DND-41 (cell line): ENCODE measurements around the gene EPB41L4B.

Experiments used
- ATAC-seq: fragments of 200-7000 bp; cut with Tn5 transposase; 3 replicates; pipeline ENCODE4 v1.9.1; 2021; ENCODE audit warnings: low read depth; ENCODE audit not compliant: insufficient read depth
- DNase-seq: peaks from one replicate; pipeline ENCODE4 v3.0.0-alpha.2; 2020
- H2AFZ ChIP-seq: 2 replicates; pipeline ENCODE4 v1.6.0; 2012; ENCODE audit warnings: low read depth, low read length
- H3K27ac ChIP-seq: 2 replicates; pipeline ENCODE4 v1.5.1; 2012; ENCODE audit warnings: low read length, inconsistent platforms
- H3K27me3 ChIP-seq: fragments of 200-600 bp; sonication (generic); 2 replicates; pipeline ENCODE4 v1.6.0; 2012; ENCODE audit warnings: low read length, mild to moderate bottlenecking, inconsistent platforms; ENCODE audit not compliant: insufficient read depth, poor library complexity
- H3K36me3 ChIP-seq: 2 replicates; pipeline ENCODE4 v1.5.1; 2012; ENCODE audit warnings: low read length, inconsistent platforms; ENCODE audit not compliant: insufficient read depth
- H3K4me1 ChIP-seq: 2 replicates; pipeline ENCODE4 v1.5.1; 2012; ENCODE audit warnings: mild to moderate bottlenecking, low read length; ENCODE audit not compliant: insufficient read depth
- H3K4me2 ChIP-seq: 2 replicates; pipeline ENCODE4 v1.6.0; 2012; ENCODE audit warnings: mild to moderate bottlenecking, moderate library complexity, low read length, inconsistent platforms; ENCODE audit not compliant: insufficient read depth
- H3K4me3 ChIP-seq, 2 experiments: fragments of 200-600 bp in 1 of 2; shearing (Covaris generic) in 1 of 2; 2 replicates each; pipeline ENCODE4 v1.5.1; 2012 to 2016; ENCODE audit warnings: inconsistent platforms in 2 of 2, low read length in 2 of 2, mild to moderate bottlenecking in 2 of 2, low read depth in 1 of 2, moderate library complexity in 1 of 2
- H3K79me2 ChIP-seq: 2 replicates; pipeline ENCODE4 v1.6.0; 2012; ENCODE audit warnings: low read length, inconsistent platforms; ENCODE audit not compliant: insufficient read depth
- H3K9ac ChIP-seq: 2 replicates; pipeline ENCODE4 v1.6.0; 2012; ENCODE audit warnings: low read depth, mild to moderate bottlenecking, inconsistent platforms, low read length, moderate library complexity
- H3K9me3 ChIP-seq: 2 replicates; pipeline ENCODE4 v1.5.1; 2012; ENCODE audit warnings: low read length, moderate library complexity, mild to moderate bottlenecking, inconsistent platforms; ENCODE audit not compliant: insufficient read depth, severe bottlenecking
- H4K20me1 ChIP-seq: 2 replicates; pipeline ENCODE4 v1.6.0; 2012; ENCODE audit warnings: low read length; ENCODE audit not compliant: insufficient read depth
- EZH2 ChIP-seq: IDR thresholded peaks from 3 replicates; pipeline ENCODE4 v1.6.1; 2012; ENCODE audit warnings: borderline replicate concordance, low read depth, mild to moderate bottlenecking, moderate library complexity, low read length, inconsistent platforms; ENCODE audit not compliant: severe bottlenecking
- TF ChIP-seq, protein P1 (sequence below): IDR thresholded peaks from 2 replicates; pipeline ENCODE4 v1.5.1; 2012; ENCODE audit warnings: borderline replicate concordance, low read length, moderate library complexity, mild to moderate bottlenecking; ENCODE audit not compliant: poor library complexity, severe bottlenecking; ENCODE audit errors: extremely low read depth

EPB41L4B gene

DNA sequence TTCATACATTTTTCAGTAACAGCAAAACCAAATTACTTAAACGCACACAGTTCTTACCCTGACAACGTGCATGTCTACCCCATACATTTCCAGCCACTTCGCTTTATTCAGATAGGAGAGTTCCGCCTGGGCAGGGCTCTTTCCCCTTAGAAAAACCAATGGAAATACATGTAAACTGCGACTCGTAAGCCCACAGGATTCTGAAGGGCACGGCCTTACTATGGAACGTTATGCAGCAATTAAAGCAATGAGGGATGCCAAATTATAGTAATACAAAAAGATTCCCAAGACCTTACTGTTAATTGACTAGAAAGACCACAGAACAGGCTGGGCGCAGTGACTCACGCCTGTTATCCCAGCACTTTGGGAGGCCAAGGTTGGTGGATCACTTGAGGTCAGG is 64.5 kb downstream of the EPB41L4B start:
- Histone ChIP-seq H3K79me2 (no peaks in the 10 kb centered on the region), H3K27ac (no peak overlapping the region), H4K20me1 (no peaks in the 10 kb centered on the region), H3K9me3 (no peaks in the 10 kb centered on the region), H3K36me3 (no peaks in the 10 kb centered on the region), H3K4me3 (no peak overlapping the region), H2AFZ (no peak overlapping the region), H3K9ac (no peak overlapping the region), H3K4me2 (no peak overlapping the region), H3K4me1 (no peaks in the 10 kb centered on the region), H3K27me3 (peaks cover 4% of the 10 kb centered on the region)
- TF ChIP-seq, protein P1, sequence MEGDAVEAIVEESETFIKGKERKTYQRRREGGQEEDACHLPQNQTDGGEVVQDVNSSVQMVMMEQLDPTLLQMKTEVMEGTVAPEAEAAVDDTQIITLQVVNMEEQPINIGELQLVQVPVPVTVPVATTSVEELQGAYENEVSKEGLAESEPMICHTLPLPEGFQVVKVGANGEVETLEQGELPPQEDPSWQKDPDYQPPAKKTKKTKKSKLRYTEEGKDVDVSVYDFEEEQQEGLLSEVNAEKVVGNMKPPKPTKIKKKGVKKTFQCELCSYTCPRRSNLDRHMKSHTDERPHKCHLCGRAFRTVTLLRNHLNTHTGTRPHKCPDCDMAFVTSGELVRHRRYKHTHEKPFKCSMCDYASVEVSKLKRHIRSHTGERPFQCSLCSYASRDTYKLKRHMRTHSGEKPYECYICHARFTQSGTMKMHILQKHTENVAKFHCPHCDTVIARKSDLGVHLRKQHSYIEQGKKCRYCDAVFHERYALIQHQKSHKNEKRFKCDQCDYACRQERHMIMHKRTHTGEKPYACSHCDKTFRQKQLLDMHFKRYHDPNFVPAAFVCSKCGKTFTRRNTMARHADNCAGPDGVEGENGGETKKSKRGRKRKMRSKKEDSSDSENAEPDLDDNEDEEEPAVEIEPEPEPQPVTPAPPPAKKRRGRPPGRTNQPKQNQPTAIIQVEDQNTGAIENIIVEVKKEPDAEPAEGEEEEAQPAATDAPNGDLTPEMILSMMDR = no peak
- TF ChIP-seq EZH2 = no peak
- DNase-seq = no peak
- ATAC-seq = no peak

DNA sequence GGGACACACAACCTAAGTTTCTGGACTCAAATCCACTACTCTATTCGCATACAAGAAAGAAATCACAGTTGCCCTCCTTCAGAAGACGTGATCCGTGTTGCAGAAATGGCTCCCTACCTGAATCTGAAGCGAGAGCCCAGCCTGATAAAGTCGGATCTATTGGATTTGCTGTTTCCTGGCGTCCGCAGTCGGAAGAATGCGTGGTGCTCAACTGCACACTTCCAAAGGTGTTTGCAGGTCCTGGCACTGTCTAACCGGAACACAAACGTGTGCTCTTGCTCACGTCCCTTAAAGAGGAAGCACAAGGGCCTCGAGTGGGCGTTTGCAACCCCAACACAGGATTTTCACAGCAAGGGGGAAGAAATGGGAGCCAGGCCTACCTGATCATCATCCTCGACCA is 65.5 kb downstream of the EPB41L4B start:
- H2AFZ ChIP-seq = no peak overlapping the region
- TF ChIP-seq, protein P1 = no peak
- ATAC-seq (no peak), DNase-seq (no peak)
- H3K9me3 ChIP-seq = no peaks in the 10 kb centered on the region
- peaks cover 4% of the 10 kb centered on the region for H3K27me3 ChIP-seq
- H3K79me2 ChIP-seq = no peaks in the 10 kb centered on the region
- no peaks in the 10 kb centered on the region for H4K20me1 ChIP-seq
- H3K9ac ChIP-seq = no peak overlapping the region
- no peaks in the 10 kb centered on the region for H3K4me1 ChIP-seq
- H3K4me3 ChIP-seq = no peak overlapping the region
- H3K4me2 ChIP-seq = no peak overlapping the region
- H3K27ac ChIP-seq = no peak overlapping the region
- no peaks in the 10 kb centered on the region for H3K36me3 ChIP-seq

DNA sequence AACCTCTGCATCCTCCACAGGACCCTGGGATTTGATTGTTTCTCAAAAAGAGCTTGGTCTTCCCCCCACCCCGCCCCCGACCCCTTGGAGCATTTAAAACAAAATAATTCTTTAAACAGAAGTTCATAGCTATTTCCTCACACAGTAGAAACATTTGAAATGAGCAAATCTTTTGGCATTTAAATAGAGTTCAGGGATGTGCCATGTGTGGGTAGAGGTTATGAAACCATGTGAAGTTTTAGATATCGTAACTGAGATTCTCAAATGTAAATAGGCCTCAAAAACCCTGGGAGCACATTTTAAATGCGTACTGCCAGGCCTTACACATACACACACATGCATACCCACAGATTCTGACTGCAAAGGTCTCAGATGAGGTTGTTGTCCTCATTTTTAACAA is 66.5 kb downstream of the EPB41L4B start:
- DNase-seq (no peak), ATAC-seq (no peak)
- peaks cover 4% of the 10 kb centered on the region for H3K27me3 ChIP-seq
- H3K79me2 ChIP-seq = no peaks in the 10 kb centered on the region
- no peaks in the 10 kb centered on the region for H3K4me1 ChIP-seq
- no peak overlapping the region for H3K4me3 ChIP-seq
- H3K4me2 ChIP-seq = no peak overlapping the region
- no peaks in the 10 kb centered on the region for H4K20me1 ChIP-seq
- TF ChIP-seq EZH2 = no peak
- TF ChIP-seq, protein P1 = no peak
- H2AFZ ChIP-seq = no peak overlapping the region
- H3K36me3 ChIP-seq = no peaks in the 10 kb centered on the region
- no peak overlapping the region for H3K27ac ChIP-seq
- no peaks in the 10 kb centered on the region for H3K9me3 ChIP-seq
- no peak overlapping the region for H3K9ac ChIP-seq
